Activated B cell treated with CpG ODN at 0.5 μM for 24 hours (primary cell): ENCODE results near the gene GTF3C1. TPM values are rescaled to one million over a fixed set of nuclear protein-coding genes. Genes with fewer than 3 reads are reported as not detected.

Experiments used
- ATAC-seq: fragments of 200-7000 bp; cut with Tn5 transposase; one replicate; pipeline ENCODE4 v1.10.0; 2021; ENCODE audit warnings: low read depth, mild to moderate bottlenecking, moderate library complexity
- CTCF ChIA-PET: fragments of 350-600 bp; sonication (Branson Sonifier 250); formaldehyde crosslinking; loops from one replicate; lab custom pipeline; 2021; ENCODE audit warnings: antibody characterized with exemption; lab: Charles Lee
- POLR2A ChIA-PET: fragments of 350-600 bp; sonication (Branson Sonifier 250); formaldehyde crosslinking; loops from one replicate; lab custom pipeline; 2021; ENCODE audit warnings: antibody characterized with exemption; lab: Charles Lee
- DNase-seq: peaks from one replicate; pipeline ENCODE4 v3.0.0; 2022
- H3K27ac Mint-ChIP-seq: one replicate; pipeline ENCODE4 v1.8.0; 2020; ENCODE audit warnings: mixed read lengths
- H3K27me3 Mint-ChIP-seq: one replicate; pipeline ENCODE4 v1.8.0; 2021; ENCODE audit warnings: mixed read lengths
- H3K36me3 Mint-ChIP-seq: one replicate; pipeline ENCODE4 v1.8.0; 2021; ENCODE audit warnings: low read depth, mixed read lengths
- H3K4me1 Mint-ChIP-seq: one replicate; pipeline ENCODE4 v1.8.0; 2021; ENCODE audit warnings: mixed read lengths
- H3K4me3 Mint-ChIP-seq: one replicate; pipeline ENCODE4 v1.8.0; 2020; ENCODE audit warnings: mild to moderate bottlenecking, mixed read lengths
- H3K9me3 Mint-ChIP-seq: one replicate; pipeline ENCODE4 v1.8.0; 2020; ENCODE audit warnings: mixed read lengths
- intact Hi-C: fragments of 100-400 bp; cut with micrococcal nuclease; formaldehyde crosslinking; loops from one replicate; pipeline ENCODE4 v1.15.1; 2024
- total RNA-seq: library from RNA; stranded (reverse); gene quantifications from 2 replicates; pipeline ENCODE4 v1.2.3, GENCODE V29; 2022
- TF ChIP-seq, protein P1 (sequence below): fragments of 200-600 bp; IDR thresholded peaks from one replicate; pipeline ENCODE4 v1.8.0; 2022; ENCODE audit warnings: antibody characterized with exemption, mild to moderate bottlenecking

Gene GTF3C1
- total RNA-seq, 1 donor from 2014 or later, result 52.3 TPM

DNA sequence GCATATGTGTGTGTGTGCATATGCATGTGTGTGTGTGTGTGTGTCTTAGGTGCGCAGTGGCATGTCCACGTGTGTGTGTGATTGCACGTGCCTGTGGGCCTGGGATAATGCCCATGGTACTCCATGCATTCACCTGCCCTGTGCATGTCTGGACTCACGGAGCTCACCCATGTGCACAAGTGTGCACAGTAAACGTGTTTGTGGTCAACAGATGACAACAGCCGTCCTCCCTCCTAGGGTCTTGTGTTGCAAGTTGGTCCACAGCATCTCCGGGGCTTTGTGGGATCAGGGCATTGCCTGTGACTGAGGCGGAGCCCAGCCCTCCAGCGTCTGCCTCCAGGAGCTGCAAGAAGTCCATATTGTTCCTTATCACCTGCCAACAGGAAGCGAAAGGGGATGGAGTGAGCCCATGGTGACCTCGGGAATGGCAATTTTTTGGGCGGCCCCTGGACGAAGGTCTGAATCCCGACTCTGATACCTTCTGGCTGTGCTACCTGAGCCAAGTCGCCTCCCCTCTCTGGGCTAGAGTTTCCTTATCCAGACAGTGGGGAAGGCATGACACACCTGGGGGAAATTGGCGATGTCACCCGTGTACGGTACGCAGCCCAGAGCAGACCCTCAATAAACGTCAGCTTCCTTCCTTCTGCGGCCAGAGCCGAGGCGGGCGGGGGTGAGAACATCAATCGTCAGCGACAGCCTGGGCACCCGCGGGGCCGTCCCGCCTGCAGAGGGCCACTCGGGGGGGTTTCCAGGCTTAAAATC is 100.1 kb downstream of the GTF3C1 start:
- intact Hi-C loops, result loop anchor here (1.0 kb wide), 8 partner anchors 18 to 212 kb away; no protein-coding TSS in a partner anchor
- POLR2A ChIA-PET, result interaction anchor here (0.6 to 15.9 kb wide), 30 partner anchors 9 to 270 kb away, joined by 3 to 464 read pairs (median 8); partner anchors contain the start of genes GTF3C1, IL21R, KATNIP and KDM8
- peak; percentile 78 for ATAC-seq

DNA sequence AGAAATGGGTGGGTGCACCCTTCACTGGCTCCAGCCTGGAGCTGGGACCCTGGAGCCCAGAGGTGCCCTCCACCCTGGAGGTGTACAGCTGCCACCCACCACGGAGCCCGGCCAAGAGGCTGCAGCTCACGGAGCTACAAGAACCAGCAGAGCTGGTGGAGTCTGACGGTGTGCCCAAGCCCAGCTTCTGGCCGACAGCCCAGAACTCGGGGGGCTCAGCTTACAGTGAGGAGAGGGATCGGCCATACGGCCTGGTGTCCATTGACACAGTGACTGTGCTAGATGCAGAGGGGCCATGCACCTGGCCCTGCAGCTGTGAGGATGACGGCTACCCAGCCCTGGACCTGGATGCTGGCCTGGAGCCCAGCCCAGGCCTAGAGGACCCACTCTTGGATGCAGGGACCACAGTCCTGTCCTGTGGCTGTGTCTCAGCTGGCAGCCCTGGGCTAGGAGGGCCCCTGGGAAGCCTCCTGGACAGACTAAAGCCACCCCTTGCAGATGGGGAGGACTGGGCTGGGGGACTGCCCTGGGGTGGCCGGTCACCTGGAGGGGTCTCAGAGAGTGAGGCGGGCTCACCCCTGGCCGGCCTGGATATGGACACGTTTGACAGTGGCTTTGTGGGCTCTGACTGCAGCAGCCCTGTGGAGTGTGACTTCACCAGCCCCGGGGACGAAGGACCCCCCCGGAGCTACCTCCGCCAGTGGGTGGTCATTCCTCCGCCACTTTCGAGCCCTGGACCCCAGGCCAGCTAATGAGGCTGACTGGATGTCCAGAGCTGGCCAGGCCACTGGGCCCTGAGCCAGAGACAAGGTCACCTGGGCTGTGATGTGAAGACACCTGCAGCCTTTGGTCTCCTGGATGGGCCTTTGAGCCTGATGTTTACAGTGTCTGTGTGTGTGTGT is 100.9 kb downstream of the GTF3C1 start:
- Mint-ChIP-seq H3K4me1 (peaks cover 90% of the 10 kb centered on the region), H3K4me3 (peak overlapping the region; percentile 85), H3K27ac (peak overlapping the region; percentile 99), H3K36me3 (peaks cover 73% of the 10 kb centered on the region), H3K27me3 (no peaks in the 10 kb centered on the region), H3K9me3 (no peaks in the 10 kb centered on the region)
- intact Hi-C loops, result no loop called here
- CTCF ChIA-PET, result interaction anchor here (3.3 kb wide), 1 partner anchor 269 kb away, joined by 11 read pairs; no protein-coding TSS in a partner anchor
- ATAC-seq (no peak), DNase-seq (no peak)
- POLR2A ChIA-PET, result interaction anchor here (0.7 to 15.9 kb wide), 15 partner anchors 8 to 245 kb away, joined by 3 to 464 read pairs (median 14); partner anchors contain the start of genes IL21R and KDM8
- TF ChIP-seq, protein P1, sequence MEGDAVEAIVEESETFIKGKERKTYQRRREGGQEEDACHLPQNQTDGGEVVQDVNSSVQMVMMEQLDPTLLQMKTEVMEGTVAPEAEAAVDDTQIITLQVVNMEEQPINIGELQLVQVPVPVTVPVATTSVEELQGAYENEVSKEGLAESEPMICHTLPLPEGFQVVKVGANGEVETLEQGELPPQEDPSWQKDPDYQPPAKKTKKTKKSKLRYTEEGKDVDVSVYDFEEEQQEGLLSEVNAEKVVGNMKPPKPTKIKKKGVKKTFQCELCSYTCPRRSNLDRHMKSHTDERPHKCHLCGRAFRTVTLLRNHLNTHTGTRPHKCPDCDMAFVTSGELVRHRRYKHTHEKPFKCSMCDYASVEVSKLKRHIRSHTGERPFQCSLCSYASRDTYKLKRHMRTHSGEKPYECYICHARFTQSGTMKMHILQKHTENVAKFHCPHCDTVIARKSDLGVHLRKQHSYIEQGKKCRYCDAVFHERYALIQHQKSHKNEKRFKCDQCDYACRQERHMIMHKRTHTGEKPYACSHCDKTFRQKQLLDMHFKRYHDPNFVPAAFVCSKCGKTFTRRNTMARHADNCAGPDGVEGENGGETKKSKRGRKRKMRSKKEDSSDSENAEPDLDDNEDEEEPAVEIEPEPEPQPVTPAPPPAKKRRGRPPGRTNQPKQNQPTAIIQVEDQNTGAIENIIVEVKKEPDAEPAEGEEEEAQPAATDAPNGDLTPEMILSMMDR, result no peak

More for the DNA sequence above, 100.1 kb downstream of the GTF3C1 start:
- CTCF ChIA-PET, result interaction anchor here (0.9 to 3.3 kb wide), 6 partner anchors 22 to 270 kb away, joined by 3 to 13 read pairs (median 9); no protein-coding TSS in a partner anchor
- H3K4me1 Mint-ChIP-seq, result peaks cover 97% of the 10 kb centered on the region
- DNase-seq, result peak; percentile 78
- no peaks in the 10 kb centered on the region for H3K27me3 Mint-ChIP-seq
- H3K36me3 Mint-ChIP-seq, result peaks cover 64% of the 10 kb centered on the region
- H3K4me3 Mint-ChIP-seq, result peak overlapping the region; percentile 85
- TF ChIP-seq, protein P1, result no peak
- peak overlapping the region; percentile 99 for H3K27ac Mint-ChIP-seq
- no peaks in the 10 kb centered on the region for H3K9me3 Mint-ChIP-seq

DNA sequence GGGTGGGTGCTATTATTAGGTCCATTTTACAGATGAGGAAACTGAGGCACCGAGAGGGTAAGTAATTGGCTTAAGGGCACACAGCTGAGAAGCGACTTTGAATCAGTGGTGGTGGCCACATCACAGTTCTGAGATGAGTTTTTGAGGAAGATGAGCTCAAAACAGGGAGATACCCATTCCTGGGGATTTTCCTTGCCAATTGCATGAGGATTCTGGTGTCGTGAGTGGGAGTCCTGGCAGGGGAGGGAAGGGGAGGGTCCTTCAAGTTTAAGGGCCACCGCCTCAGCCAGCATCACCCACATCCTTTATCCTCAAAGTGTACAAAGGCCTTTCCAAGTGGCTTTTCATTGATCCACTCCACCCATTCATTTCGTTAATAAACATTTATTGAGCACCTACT is 102.4 kb downstream of the GTF3C1 start:
- no peaks in the 10 kb centered on the region for H3K27me3 Mint-ChIP-seq
- H3K4me1 Mint-ChIP-seq, result peaks cover 77% of the 10 kb centered on the region
- no peaks in the 10 kb centered on the region for H3K9me3 Mint-ChIP-seq
- TF ChIP-seq, protein P1, result no peak
- POLR2A ChIA-PET, result interaction anchor here (0.6 to 15.9 kb wide), 11 partner anchors 13 to 282 kb away, joined by 3 to 464 read pairs (median 6); partner anchors contain the start of genes IL21R and KDM8
- H3K4me3 Mint-ChIP-seq, result peak overlapping the region; percentile 64
- CTCF ChIA-PET, result interaction anchor here (1.0 kb wide), 2 partner anchors 8 to 41 kb away, joined by 3 read pairs; no protein-coding TSS in a partner anchor
- H3K27ac Mint-ChIP-seq, result peak overlapping the region; percentile 86
- DNase-seq (no peak), ATAC-seq (no peak)
- peaks cover 88% of the 10 kb centered on the region for H3K36me3 Mint-ChIP-seq
- intact Hi-C loops, result no loop called here

DNA sequence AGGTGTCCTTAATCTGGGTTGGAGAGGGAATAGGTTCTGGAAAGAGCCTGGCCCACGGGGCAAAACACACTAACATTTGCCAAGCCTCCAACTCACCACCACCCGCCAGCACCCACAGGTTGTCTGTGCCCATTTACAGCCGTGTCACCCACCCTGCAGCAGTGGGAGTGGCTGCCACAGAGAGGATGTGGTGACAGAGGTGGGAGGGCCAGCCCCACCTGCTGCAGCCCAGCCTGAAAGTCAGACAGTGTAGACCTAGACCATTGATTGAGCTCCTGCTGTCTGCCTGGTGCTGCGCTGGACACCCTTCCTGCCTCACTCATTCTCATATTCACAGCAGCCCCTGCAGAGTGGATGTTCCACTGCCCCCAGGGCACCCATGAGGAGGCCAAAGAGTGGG is 103.0 kb downstream of the GTF3C1 start:
- no peak for DNase-seq
- intact Hi-C loops, result no loop called here
- peaks cover 90% of the 10 kb centered on the region for H3K36me3 Mint-ChIP-seq
- peak overlapping the region; percentile 83 for H3K27ac Mint-ChIP-seq
- peak overlapping the region; percentile 64 for H3K4me3 Mint-ChIP-seq
- peaks cover 71% of the 10 kb centered on the region for H3K4me1 Mint-ChIP-seq
- no peaks in the 10 kb centered on the region for H3K27me3 Mint-ChIP-seq
- peak; percentile 54 for ATAC-seq
- TF ChIP-seq, protein P1, result no peak
- POLR2A ChIA-PET, result interaction anchor here (0.6 to 15.9 kb wide), 12 partner anchors 12 to 281 kb away, joined by 3 to 464 read pairs (median 6); partner anchors contain the start of genes IL21R and KDM8
- CTCF ChIA-PET, result interaction anchor here (1.0 kb wide), 2 partner anchors 9 to 40 kb away, joined by 3 read pairs; no protein-coding TSS in a partner anchor
- no peaks in the 10 kb centered on the region for H3K9me3 Mint-ChIP-seq
